GM08714 (cell line): Measurements from ENCODE around the gene KCNIP3.

ENCODE experiments used
- H3K4me3 ChIP-seq: fragments of 200-500 bp; sonication (Bioruptor generic); 2 replicates; pipeline ENCODE4 v1.5.1; 2014; ENCODE audit warnings: mild to moderate bottlenecking, low read length, inconsistent platforms
- ZNF274 ChIP-seq: IDR thresholded peaks from 2 replicates; pipeline ENCODE4 v1.6.1; 2012; ENCODE audit warnings: mild to moderate bottlenecking, low read depth, low read length

KCNIP3 gene

GRCh38 chr2:95278637-95279225 is 18.4 kb upstream of the KCNIP3 start:
- no peak for TF ChIP-seq ZNF274
- H3K4me3 ChIP-seq, result no peak overlapping the region

GRCh38 chr2:95279435-95280035 is 17.6 kb upstream of the KCNIP3 start:
- no peak for TF ChIP-seq ZNF274

GRCh38 chr2:95281071-95281470 is 16.1 kb upstream of the KCNIP3 start:
- H3K4me3 ChIP-seq, result no peak overlapping the region
- TF ChIP-seq ZNF274, result no peak

More at GRCh38 chr2:95279435-95280035, 17.6 kb upstream of the KCNIP3 start:
- H3K4me3 ChIP-seq, result no peak overlapping the region

- no peak overlapping the region for H3K4me3 ChIP-seq
- no peak for TF ChIP-seq ZNF274
Measured at GRCh38 chr2:95281786-95282185, 15.4 kb upstream of the KCNIP3 start.

- no peak overlapping the region for H3K4me3 ChIP-seq
- TF ChIP-seq ZNF274, result no peak
Measured at GRCh38 chr2:95282458-95282857, 14.7 kb upstream of the KCNIP3 start.

- H3K4me3 ChIP-seq, result no peak overlapping the region
- TF ChIP-seq ZNF274, result no peak
Measured at GRCh38 chr2:95283562-95283961, 13.6 kb upstream of the KCNIP3 start.

GRCh38 chr2:95284886-95285541 is 12.1 kb upstream of the KCNIP3 start:
- TF ChIP-seq ZNF274, result no peak
- no peak overlapping the region for H3K4me3 ChIP-seq

- no peak overlapping the region for H3K4me3 ChIP-seq
- TF ChIP-seq ZNF274, result no peak
Measured at GRCh38 chr2:95285542-95285932, 11.6 kb upstream of the KCNIP3 start.

GRCh38 chr2:95287336-95287735 is 9.8 kb upstream of the KCNIP3 start:
- no peak overlapping the region for H3K4me3 ChIP-seq
- TF ChIP-seq ZNF274, result no peak

- H3K4me3 ChIP-seq, result no peak overlapping the region
- TF ChIP-seq ZNF274, result no peak
Measured at GRCh38 chr2:95287806-95288205, 9.3 kb upstream of the KCNIP3 start.

- TF ChIP-seq ZNF274, result no peak
Measured at GRCh38 chr2:95289253-95289652, 7.9 kb upstream of the KCNIP3 start.

GRCh38 chr2:95291222-95291621 is 5.9 kb upstream of the KCNIP3 start:
- TF ChIP-seq ZNF274, result no peak
- H3K4me3 ChIP-seq, result no peak overlapping the region

More at GRCh38 chr2:95289253-95289652, 7.9 kb upstream of the KCNIP3 start:
- H3K4me3 ChIP-seq, result no peak overlapping the region

GRCh38 chr2:95292623-95293260 is 4.4 kb upstream of the KCNIP3 start:
- H3K4me3 ChIP-seq, result no peak overlapping the region
- no peak for TF ChIP-seq ZNF274

GRCh38 chr2:95294579-95295250 is 2.4 kb upstream of the KCNIP3 start:
- no peak overlapping the region for H3K4me3 ChIP-seq
- TF ChIP-seq ZNF274, result no peak
